ENCODE measurements around the gene ERC2.
"Not testable (repeated sequence)": the region's sequence is repeated elsewhere in the genome, so short reads cannot be mapped to it uniquely, and the experiment has no call there.

Gene ERC2

GRCh38 chr3:56314842-56315241 is 153.4 kb downstream of the ERC2 start:
- DNase-seq (ENCODE audit: low read depth in 2 of 2), result no peak

- no peak for DNase-seq (ENCODE audit: low read depth in 2 of 2)
Observed at GRCh38 chr3:56309465-56309864, 158.8 kb downstream of the ERC2 start.

- DNase-seq (ENCODE audit: low read depth in 2 of 2), result no peak
Observed at GRCh38 chr3:56308471-56308870, 159.8 kb downstream of the ERC2 start.

- no peak for DNase-seq (ENCODE audit: low read depth in 2 of 2)
Observed at GRCh38 chr3:56304069-56304468, 164.2 kb downstream of the ERC2 start.

DNA sequence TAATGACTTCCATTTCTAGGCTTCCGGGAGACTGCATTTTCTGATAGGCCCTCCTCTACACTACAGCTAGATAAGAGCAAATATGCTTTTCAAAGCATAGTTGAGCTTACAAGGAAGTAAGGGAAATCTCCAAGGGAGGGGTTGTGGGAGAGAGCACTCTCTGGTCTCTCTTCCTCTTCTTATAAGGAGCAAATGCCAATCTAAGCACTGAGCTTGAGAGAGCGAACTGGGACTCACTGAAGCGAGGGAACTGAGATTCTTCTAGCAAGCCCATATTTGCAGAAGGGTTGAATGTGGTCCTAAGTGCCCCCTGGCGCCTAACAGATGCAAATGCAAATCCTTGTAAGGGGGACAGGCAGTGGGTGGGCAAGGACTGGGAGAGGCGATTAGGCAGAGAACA is 164.8 kb downstream of the ERC2 start:
- no peak for DNase-seq (ENCODE audit: low read depth in 2 of 2)

DNA sequence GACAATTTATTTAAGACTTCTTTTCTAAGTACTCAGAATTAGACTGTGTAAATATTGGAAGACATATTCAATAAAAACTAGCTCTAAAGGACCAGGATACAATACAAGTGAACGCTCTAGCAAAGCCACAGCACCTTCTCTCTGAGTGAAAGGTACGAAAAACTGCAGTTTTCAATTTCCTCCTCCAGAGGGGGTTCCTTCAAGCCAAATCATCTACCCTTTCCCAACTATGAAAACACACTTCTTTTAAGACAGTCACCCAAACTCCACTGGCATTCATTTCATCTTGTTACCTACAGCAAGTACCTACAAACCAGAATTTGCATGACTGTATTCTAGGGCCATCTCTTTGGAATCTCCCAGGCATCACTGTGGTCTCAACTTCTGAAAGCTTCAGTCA is 165.8 kb downstream of the ERC2 start:
- DNase-seq (ENCODE audit: low read depth in 2 of 2), result no peak

DNA sequence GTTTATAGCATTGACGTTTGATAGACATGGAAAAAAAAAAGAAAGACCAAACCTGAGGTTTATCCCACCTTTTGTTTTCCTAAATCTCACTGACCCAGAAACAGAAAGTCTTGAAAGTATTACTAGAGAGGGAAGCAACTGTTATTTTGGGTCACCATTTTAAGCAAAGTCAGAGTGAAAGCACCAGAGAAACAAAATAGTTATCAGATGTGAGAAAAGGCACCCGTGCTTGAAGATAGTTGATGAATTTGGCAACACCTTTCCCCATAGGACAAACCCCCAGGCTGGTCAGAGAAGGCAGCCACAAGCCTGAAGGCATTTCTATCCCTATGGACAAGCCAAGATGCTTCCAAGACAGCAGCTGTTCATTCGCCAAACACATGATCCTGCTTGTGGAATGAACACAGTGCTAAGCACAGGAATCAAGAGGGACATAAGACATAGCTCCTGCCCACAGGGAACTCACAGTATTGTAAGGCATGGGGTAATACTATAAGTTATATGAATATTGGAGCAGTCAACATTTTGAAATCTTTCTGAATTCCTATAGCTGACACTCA is 170.9 kb downstream of the ERC2 start:
- no peak for DNase-seq (ENCODE audit: low read depth in 2 of 2)

DNA sequence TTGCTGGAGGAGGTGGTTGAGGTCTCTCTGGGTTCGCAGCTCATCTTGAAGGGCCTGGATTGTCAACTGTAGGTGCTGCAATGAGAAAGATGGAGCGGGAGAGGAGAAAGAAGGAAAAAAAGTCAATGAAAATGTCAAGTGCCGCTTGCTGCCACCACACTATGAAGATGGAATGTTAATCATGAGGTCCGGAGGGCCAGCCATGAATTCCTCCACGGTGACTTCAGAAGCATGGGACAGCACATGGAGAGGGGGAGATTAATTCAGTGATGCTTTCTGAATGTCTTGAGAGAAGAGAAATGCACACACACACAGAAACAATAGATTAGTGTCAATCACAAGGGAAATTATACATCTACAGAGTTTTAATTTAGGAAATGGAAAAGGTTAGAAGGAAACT is 171.9 kb downstream of the ERC2 start:
- DNase-seq (ENCODE audit: low read depth in 2 of 2), result no peak

DNA sequence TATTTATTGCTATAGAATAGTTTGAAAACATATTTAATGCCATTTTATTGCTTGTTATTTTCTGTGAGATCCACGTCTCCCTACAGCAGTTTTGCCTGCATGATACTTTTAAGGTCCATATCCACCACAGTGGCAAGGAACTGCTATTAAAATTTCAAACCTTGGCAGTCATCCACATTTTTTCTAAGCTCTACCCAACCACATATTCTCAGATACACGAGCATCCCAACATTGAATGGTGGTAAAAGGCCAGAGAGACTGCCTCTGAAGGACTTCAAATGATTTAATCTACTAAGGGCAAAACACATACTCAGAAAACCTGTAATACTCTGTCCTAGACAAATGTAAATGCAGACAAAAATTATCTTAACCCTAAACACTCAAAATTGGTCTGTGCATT is 173.1 kb downstream of the ERC2 start:
- DNase-seq (ENCODE audit: low read depth in 2 of 2), result no peak

DNA sequence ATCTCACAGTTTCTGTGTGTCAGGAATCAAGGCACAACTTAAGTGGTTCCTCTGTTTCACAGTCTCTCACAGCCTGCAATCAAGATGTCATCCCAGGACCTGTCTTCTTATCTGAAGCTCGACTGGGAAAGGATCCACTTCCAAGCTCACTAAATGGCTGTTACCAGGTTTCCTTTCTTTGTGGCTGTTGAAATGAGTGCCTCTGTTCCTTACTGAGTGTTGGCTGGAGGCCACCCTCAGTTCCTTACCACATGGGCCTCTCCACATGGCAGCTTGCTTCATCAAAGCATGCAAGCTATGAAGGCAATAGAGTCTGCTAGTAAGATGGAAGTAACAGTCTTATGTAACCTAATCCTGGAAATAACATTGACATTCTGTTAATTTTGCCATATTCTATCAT is 174.0 kb downstream of the ERC2 start:
- DNase-seq (ENCODE audit: low read depth in 2 of 2), result no peak

DNA sequence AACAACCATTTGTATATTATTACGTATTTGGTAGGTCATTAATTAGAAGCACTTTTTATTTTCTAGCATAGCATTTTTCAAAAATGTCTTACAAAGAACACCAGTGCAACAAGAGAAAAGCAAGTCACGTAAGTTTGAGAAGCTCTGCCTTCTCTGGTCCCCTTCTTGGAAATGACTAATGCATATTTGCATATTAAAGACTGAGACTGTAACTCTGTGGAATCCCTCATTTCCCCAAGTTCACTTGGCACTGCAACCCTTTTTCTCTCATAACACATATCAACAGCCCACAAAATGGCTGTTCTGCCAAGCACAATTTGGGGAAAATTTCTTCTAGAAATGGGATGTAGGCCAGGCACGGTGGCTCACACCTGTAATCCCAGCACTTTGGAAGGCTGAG is 176.3 kb downstream of the ERC2 start:
- no peak for DNase-seq (ENCODE audit: low read depth in 2 of 2)

- no peak for DNase-seq (ENCODE audit: low read depth in 2 of 2)
Observed at GRCh38 chr3:56291244-56291680, 177.0 kb downstream of the ERC2 start.

DNA sequence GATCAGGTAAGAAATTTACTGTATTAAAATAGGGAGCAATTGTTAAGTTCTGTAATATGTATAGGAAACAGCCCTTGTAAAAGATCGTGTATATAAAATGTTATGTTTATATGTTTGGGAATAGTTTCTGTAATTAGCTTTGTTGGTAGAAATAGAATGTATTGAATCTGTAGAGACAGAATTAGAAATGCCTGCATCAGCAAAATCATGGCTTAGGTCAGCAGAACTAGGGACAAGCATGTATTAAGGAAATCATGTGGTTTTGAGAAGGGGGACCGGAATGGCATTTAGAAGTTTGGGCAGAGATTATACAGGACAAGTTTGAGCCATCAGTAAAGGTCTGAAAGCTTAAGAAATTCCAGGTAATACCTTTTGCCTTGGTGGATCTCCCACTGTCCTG is 177.9 kb downstream of the ERC2 start:
- no peak for DNase-seq (ENCODE audit: low read depth in 2 of 2)

DNA sequence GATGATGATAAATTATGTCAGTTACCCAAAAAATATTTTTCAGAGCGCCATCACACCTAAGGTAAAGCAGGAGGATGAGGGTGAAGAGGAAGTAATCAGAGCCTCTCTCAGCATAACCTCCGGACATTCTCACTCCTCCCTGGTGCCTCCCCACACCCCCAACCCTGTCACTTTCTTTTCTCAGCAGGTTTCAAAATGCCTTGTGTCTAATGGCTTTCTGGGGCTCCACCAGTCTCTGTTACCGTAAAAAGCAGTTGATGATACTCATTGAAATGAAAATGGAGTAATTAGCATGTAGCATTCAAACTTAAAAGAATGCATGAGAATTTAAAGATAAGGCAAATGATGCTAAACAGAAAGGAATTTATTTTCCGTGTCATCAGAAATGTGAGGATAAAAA is 180.0 kb downstream of the ERC2 start:
- no peak for DNase-seq (ENCODE audit: low read depth in 2 of 2)

GRCh38 chr3:56282341-56282740 is 185.9 kb downstream of the ERC2 start:
- no peak for DNase-seq (ENCODE audit: low read depth in 2 of 2)

GRCh38 chr3:56277236-56277635 is 191.0 kb downstream of the ERC2 start:
- no peak for DNase-seq (ENCODE audit: low read depth in 2 of 2)

- no peak for DNase-seq (ENCODE audit: low read depth in 2 of 2)
Observed at GRCh38 chr3:56275120-56275519, 193.1 kb downstream of the ERC2 start.

- DNase-seq (ENCODE audit: low read depth in 2 of 2), result no peak
Observed at GRCh38 chr3:56269755-56270535, 198.3 kb downstream of the ERC2 start.

DNA sequence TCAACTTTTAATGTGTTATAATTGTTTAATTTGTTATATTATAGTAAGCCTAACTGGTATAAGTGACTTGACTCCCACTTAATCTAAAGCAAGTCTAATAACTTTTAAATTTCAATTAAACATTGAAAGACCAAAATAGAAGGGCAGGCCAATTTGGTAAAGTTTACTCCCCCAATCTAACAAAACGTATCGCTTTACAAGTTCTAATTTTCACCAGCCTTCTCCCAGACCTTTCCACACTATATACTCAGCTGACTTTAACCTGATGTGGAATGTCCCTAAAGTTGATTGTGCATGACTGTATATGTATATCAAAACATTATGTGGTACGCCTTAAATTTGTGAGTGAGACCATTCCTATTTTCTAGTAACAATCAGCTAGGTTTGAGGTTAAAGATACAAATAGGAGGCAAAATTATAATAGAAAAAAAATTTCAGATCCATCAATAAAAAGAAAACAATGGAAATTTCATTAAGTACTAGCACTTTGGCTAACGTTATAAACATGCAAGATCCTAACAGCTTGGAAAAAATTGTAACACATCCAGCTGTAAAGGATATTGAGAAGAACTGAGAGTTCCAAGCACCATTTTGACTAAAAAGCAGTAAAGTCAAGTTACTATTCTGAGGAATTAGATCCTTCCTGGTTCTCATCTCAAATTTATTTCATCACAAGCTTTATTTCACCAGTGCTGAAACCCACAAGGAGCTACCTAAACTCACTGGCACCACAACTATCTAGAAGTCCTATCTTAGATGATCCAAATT is 199.5 kb downstream of the ERC2 start:
- no peak for DNase-seq (ENCODE audit: low read depth in 2 of 2)

DNA sequence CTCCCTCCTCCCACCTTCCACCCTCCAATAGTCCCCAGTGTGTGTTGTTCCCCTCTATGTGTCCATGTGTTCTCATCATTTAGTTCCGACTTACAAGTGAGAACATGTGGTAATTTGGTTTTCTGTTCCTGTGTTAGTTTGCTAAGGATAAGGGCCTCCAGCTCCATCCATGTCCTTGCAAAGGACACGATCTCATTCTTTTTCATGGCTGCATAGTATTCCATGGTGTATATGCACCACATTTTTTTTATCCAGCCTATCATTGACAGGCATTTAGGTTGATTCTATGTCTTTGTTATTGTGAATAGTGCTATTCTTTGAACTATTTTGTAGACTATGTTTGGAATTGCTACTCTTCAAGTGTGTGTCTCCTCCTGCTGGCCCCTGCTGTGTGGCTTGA is 206.4 kb downstream of the ERC2 start:
- not testable (repeated sequence) for DNase-seq (ENCODE audit: low read depth in 2 of 2)

DNA sequence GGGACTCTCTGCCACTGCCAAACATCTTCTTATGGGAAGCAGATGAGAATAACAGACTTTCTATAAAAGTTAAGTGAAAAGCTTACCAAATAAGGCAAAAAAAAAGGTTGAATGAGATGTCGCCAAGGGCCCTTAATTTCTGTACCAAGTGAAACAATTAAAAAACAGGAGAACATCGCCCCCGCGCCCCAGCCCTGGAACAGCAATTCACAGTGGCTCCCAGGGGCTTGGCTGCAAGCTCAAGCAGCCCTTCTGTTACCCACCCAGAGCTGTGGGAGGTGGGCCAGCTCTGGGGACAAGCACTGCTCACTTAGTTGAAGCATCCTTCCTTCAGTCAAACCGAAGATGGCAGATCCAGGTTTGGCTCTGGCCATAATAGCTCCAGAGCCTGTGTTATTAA is 208.0 kb downstream of the ERC2 start:
- no peak for DNase-seq (ENCODE audit: low read depth in 2 of 2)

DNA sequence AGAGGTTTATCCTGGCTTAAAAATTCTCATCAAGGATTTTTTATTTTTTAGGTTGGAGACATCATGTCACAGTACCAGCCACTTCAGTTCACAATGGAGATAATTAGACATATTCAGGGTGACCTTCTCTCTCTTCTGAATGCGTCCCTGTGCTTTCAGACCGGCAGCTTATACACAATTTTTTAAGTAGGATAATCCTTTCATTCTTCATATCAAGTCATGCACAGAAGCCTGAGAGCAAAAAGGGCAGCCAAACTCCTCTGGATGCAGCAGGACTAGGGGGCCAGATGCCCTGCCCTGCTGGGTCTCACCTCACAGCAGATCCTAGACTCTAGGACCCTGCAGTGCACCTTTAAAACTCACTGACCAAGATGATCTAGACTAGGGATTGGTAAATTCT is 210.4 kb downstream of the ERC2 start:
- no peak for DNase-seq (ENCODE audit: low read depth in 2 of 2)

GRCh38 chr3:56254835-56255234 is 213.4 kb downstream of the ERC2 start:
- no peak for DNase-seq (ENCODE audit: low read depth in 2 of 2)

All from stimulated activated CD8-positive, alpha-beta memory T cell treated with anti-CD3 and anti-CD28 coated beads, Interleukin-15, amount 100 ng/mL, for 48 hours (primary cell).